IPS-18c (cell line): Measurements from ENCODE around the gene DAB1.
"Not testable (repeated sequence)": the region's sequence is repeated elsewhere in the genome, so short reads cannot be mapped to it uniquely, and the experiment has no call there.

Experiments used
- H3K4me3 ChIP-seq: 2 replicates; pipeline ENCODE4 v1.7.0; 2013; ENCODE audit warnings: low read depth, mild to moderate bottlenecking, low read length, moderate library complexity; ENCODE audit not compliant: insufficient read depth
- H3K9me3 ChIP-seq: one replicate; pipeline ENCODE4 v1.6.1; 2013; ENCODE audit warnings: mild to moderate bottlenecking, low read length, moderate library complexity; ENCODE audit not compliant: control insufficient read depth, insufficient read depth

The DAB1 gene

GRCh38 chr1:57380923-57381322 lies 42.9 kb downstream of the DAB1 start:
- H3K9me3 ChIP-seq = no peaks in the 10 kb centered on the region
- H3K4me3 ChIP-seq = no peak overlapping the region

- no peak overlapping the region for H3K4me3 ChIP-seq
- no peaks in the 10 kb centered on the region for H3K9me3 ChIP-seq
These were observed 45.3 kb downstream of the DAB1 start for GRCh38 chr1:57378534-57378933.

GRCh38 chr1:57377339-57378139 lies 46.3 kb downstream of the DAB1 start:
- no peaks in the 10 kb centered on the region for H3K9me3 ChIP-seq
- H3K4me3 ChIP-seq = no peak overlapping the region

GRCh38 chr1:57376041-57376440 lies 47.8 kb downstream of the DAB1 start:
- no peaks in the 10 kb centered on the region for H3K9me3 ChIP-seq
- no peak overlapping the region for H3K4me3 ChIP-seq

- H3K4me3 ChIP-seq = no peak overlapping the region
- peaks cover 2% of the 10 kb centered on the region for H3K9me3 ChIP-seq
These were observed 54.0 kb downstream of the DAB1 start for GRCh38 chr1:57369889-57370288.

GRCh38 chr1:57367945-57368344 lies 55.9 kb downstream of the DAB1 start:
- Histone ChIP-seq H3K9me3 (peaks cover 2% of the 10 kb centered on the region), H3K4me3 (no peak overlapping the region)

GRCh38 chr1:57363643-57364042 lies 60.2 kb downstream of the DAB1 start:
- H3K4me3 ChIP-seq = no peak overlapping the region
- peaks cover 2% of the 10 kb centered on the region for H3K9me3 ChIP-seq

- no peaks in the 10 kb centered on the region for H3K9me3 ChIP-seq
- no peak overlapping the region for H3K4me3 ChIP-seq
These were observed 60.7 kb downstream of the DAB1 start for GRCh38 chr1:57363165-57363564.

GRCh38 chr1:57362480-57362879 lies 61.4 kb downstream of the DAB1 start:
- Histone ChIP-seq H3K4me3 (no peak overlapping the region), H3K9me3 (no peaks in the 10 kb centered on the region)

- H3K4me3 ChIP-seq = no peak overlapping the region
- no peaks in the 10 kb centered on the region for H3K9me3 ChIP-seq
These were observed 62.3 kb downstream of the DAB1 start for GRCh38 chr1:57361516-57361915.

- Histone ChIP-seq H3K9me3 (no peaks in the 10 kb centered on the region), H3K4me3 (no peak overlapping the region)
These were observed 62.9 kb downstream of the DAB1 start for GRCh38 chr1:57360846-57361407.

- no peak overlapping the region for H3K4me3 ChIP-seq
- no peaks in the 10 kb centered on the region for H3K9me3 ChIP-seq
These were observed 66.4 kb downstream of the DAB1 start for GRCh38 chr1:57357462-57357861.

GRCh38 chr1:57353654-57354053 lies 70.2 kb downstream of the DAB1 start:
- Histone ChIP-seq H3K9me3 (no peaks in the 10 kb centered on the region), H3K4me3 (no peak overlapping the region)

GRCh38 chr1:57350610-57351009 lies 73.2 kb downstream of the DAB1 start:
- H3K4me3 ChIP-seq = no peak overlapping the region

GRCh38 chr1:57348921-57349320 lies 74.9 kb downstream of the DAB1 start:
- Histone ChIP-seq H3K4me3 (no peak overlapping the region), H3K9me3 (no peaks in the 10 kb centered on the region)

More at GRCh38 chr1:57350610-57351009, 73.2 kb downstream of the DAB1 start:
- no peaks in the 10 kb centered on the region for H3K9me3 ChIP-seq

GRCh38 chr1:57345916-57346315 lies 77.9 kb downstream of the DAB1 start:
- no peak overlapping the region for H3K4me3 ChIP-seq
- H3K9me3 ChIP-seq = no peaks in the 10 kb centered on the region

- Histone ChIP-seq H3K9me3 (no peaks in the 10 kb centered on the region), H3K4me3 (no peak overlapping the region)
These were observed 79.6 kb downstream of the DAB1 start for GRCh38 chr1:57344265-57344664.

GRCh38 chr1:57343298-57343915 lies 80.5 kb downstream of the DAB1 start:
- H3K9me3 ChIP-seq, H3K4me3 ChIP-seq: not testable (repeated sequence)
